MCF 10A (cell line): ENCODE data around the gene MAP1LC3B2. TPM values are rescaled to one million over a fixed set of nuclear protein-coding genes. Genes with fewer than 3 reads are reported as not detected.

Experiments used
- BruUV-seq: library from RNA; stranded (reverse); fragments of 400-500 nt; replicated peaks from 2 replicates; lab custom pipeline; 2021; lab: Mats Ljungman, UMichigan
- CTCF ChIA-PET: fragments of 300-600 bp; sonication (Branson Sonifier 250); formaldehyde crosslinking; extraction: SDS; loops from one replicate; lab custom pipeline; 2021; ENCODE audit warnings: antibody characterized with exemption, inconsistent platforms; lab: Yijun Ruan, JAX
- POLR2A ChIA-PET: fragments of 300-600, 350-650 bp; sonication (Branson Sonifier 250); formaldehyde crosslinking; extraction: SDS; loops from one replicate; lab custom pipeline; 2020; ENCODE audit warnings: antibody characterized with exemption, inconsistent platforms; lab: Yijun Ruan, JAX
- DNase-seq: peaks from one replicate; pipeline ENCODE4 v3.0.0-alpha.2; 2018; ENCODE audit not compliant: unreplicated experiment
- H3K27ac Mint-ChIP-seq: one replicate; pipeline ENCODE4 v1.8.0; 2022; ENCODE audit warnings: mild to moderate bottlenecking, low read depth, mixed read lengths; ENCODE audit not compliant: unreplicated experiment
- H3K27me3 Mint-ChIP-seq: one replicate; pipeline ENCODE4 v1.8.0; 2022; ENCODE audit warnings: mixed read lengths; ENCODE audit not compliant: insufficient read depth, unreplicated experiment
- H3K36me3 Mint-ChIP-seq: one replicate; pipeline ENCODE4 v1.8.0; 2022; ENCODE audit warnings: mild to moderate bottlenecking, moderate library complexity, mixed read lengths; ENCODE audit not compliant: insufficient read depth, unreplicated experiment
- H3K4me1 Mint-ChIP-seq: one replicate; pipeline ENCODE4 v1.8.0; 2022; ENCODE audit warnings: mixed read lengths; ENCODE audit not compliant: insufficient read depth, unreplicated experiment
- H3K4me3 Mint-ChIP-seq: one replicate; pipeline ENCODE4 v1.8.0; 2022; ENCODE audit warnings: mild to moderate bottlenecking, moderate library complexity, mixed read lengths; ENCODE audit not compliant: unreplicated experiment
- H3K9me3 Mint-ChIP-seq: one replicate; pipeline ENCODE4 v1.8.0; 2022; ENCODE audit warnings: mixed read lengths; ENCODE audit not compliant: unreplicated experiment
- intact Hi-C: fragments of 100-400 bp; cut with micrococcal nuclease; formaldehyde crosslinking; loops from 2 replicates; pipeline ENCODE4 v1.14.1; 2022
- total RNA-seq: library from RNA; stranded (reverse); gene quantifications from 2 replicates; pipeline ENCODE4 v1.2.3, GENCODE V29; 2022
- TF ChIP-seq, protein P1 (sequence below): fragments of 200-600 bp; IDR thresholded peaks from one replicate; pipeline ENCODE4 v1.8.0; 2022; ENCODE audit warnings: antibody characterized with exemption, mild to moderate bottlenecking; ENCODE audit not compliant: unreplicated experiment

MAP1LC3B2 gene
- total RNA-seq, 1 experiment from 2014 or later = 3.4 TPM

DNA sequence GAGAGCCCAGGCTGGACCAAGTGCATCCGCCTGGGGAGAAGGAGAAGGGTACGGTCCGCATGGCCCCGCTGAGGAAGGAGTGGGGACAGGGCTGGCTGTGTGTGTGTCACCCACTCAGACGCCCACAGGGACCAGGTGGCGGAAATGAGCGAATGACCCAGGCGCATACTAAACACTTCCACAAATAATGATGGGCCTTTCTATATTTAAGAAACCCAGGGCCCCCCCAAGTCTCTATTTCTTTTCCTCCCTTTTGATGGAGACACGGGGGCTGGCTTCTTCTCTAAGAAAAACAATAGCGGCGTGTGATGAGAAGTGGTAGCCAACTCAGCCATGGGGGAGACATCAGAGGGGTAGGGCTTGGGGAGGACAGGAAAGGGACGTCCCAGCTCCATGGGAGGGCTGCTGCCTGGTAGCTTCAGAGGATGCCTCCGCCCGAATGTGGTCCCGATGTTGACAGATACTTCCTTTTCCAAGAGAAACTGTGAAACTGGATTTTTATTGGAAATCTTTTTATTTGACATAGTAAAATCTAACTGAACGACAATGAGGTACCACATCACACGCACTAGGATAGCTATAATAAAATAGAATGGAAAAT lies 6.3 kb upstream of the MAP1LC3B2 start:
- intact Hi-C loops = no loop called here
- DNase-seq = no peak
- TF ChIP-seq, protein P1, sequence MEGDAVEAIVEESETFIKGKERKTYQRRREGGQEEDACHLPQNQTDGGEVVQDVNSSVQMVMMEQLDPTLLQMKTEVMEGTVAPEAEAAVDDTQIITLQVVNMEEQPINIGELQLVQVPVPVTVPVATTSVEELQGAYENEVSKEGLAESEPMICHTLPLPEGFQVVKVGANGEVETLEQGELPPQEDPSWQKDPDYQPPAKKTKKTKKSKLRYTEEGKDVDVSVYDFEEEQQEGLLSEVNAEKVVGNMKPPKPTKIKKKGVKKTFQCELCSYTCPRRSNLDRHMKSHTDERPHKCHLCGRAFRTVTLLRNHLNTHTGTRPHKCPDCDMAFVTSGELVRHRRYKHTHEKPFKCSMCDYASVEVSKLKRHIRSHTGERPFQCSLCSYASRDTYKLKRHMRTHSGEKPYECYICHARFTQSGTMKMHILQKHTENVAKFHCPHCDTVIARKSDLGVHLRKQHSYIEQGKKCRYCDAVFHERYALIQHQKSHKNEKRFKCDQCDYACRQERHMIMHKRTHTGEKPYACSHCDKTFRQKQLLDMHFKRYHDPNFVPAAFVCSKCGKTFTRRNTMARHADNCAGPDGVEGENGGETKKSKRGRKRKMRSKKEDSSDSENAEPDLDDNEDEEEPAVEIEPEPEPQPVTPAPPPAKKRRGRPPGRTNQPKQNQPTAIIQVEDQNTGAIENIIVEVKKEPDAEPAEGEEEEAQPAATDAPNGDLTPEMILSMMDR = no peak
- Mint-ChIP-seq H3K4me3 (no peak overlapping the region), H3K27ac (no peak overlapping the region), H3K27me3 (no peaks in the 10 kb centered on the region), H3K4me1 (no peaks in the 10 kb centered on the region), H3K36me3 (no peaks in the 10 kb centered on the region), H3K9me3 (no peaks in the 10 kb centered on the region)
- no TSS peak for BruUV-seq
- CTCF ChIA-PET = no interaction called here
- POLR2A ChIA-PET = no interaction called here

- Mint-ChIP-seq H3K36me3 (no peaks in the 10 kb centered on the region), H3K9me3 (no peaks in the 10 kb centered on the region), H3K4me1 (peaks cover 11% of the 10 kb centered on the region), H3K27me3 (no peaks in the 10 kb centered on the region), H3K4me3 (no peak overlapping the region), H3K27ac (no peak overlapping the region)
- intact Hi-C loops = no loop called here
- TF ChIP-seq, protein P1 = no peak
- ChIA-PET CTCF (interaction anchor here (0.7 kb wide), 1 partner anchor 559 kb away, joined by 3 read pairs; no protein-coding TSS in a partner anchor), POLR2A (interaction anchor here (0.5 to 0.9 kb wide), 3 partner anchors 8 to 386 kb away, joined by 3 to 5 read pairs (median 3); no protein-coding TSS in a partner anchor)
- no peak for DNase-seq
- BruUV-seq = no TSS peak
These were observed 2.7 kb upstream of the MAP1LC3B2 start for GRCh38 chr12:116556356-116556952.

- no TSS peak for BruUV-seq
- Mint-ChIP-seq H3K36me3 (no peaks in the 10 kb centered on the region), H3K27me3 (no peaks in the 10 kb centered on the region), H3K4me1 (peaks cover 11% of the 10 kb centered on the region), H3K4me3 (no peak overlapping the region), H3K27ac (no peak overlapping the region), H3K9me3 (no peaks in the 10 kb centered on the region)
- no peak for DNase-seq
- ChIA-PET POLR2A (interaction anchor here (0.5 to 0.9 kb wide), 2 partner anchors 8 to 32 kb away, joined by 3 to 5 read pairs; no protein-coding TSS in a partner anchor), CTCF (interaction anchor here (0.7 kb wide), 1 partner anchor 560 kb away, joined by 3 read pairs; no protein-coding TSS in a partner anchor)
- TF ChIP-seq, protein P1 = no peak
- intact Hi-C loops = no loop called here
These were observed 2.0 kb upstream of the MAP1LC3B2 start for GRCh38 chr12:116556964-116557698.
